Ovary (tissue), 9 donors: ENCODE measurements around the gene EPHA8. TPM values are rescaled to one million over a fixed set of nuclear protein-coding genes. Genes with fewer than 3 reads are reported as not detected.

Experiments
- DNase-seq, 5 donors: peaks; one replicate each; pipeline ENCODE4 v3.0.0-alpha.2; 2019 to 2020
- H3K27ac ChIP-seq, 2 donors: fragments of 200-600 bp; one replicate each; pipeline versions ENCODE4 v1.5.1 to v1.8.0; 2019 to 2022
- H3K27me3 ChIP-seq: fragments of 200-600 bp; one replicate; pipeline ENCODE4 v1.8.0; 2022
- H3K36me3 ChIP-seq: fragments of 200-600 bp; sonication (generic); one replicate; pipeline ENCODE4 v1.5.1; 2019
- H3K4me1 ChIP-seq: one replicate; pipeline ENCODE4 v1.8.1; 2013; ENCODE audit warnings: mild to moderate bottlenecking, moderate library complexity; ENCODE audit not compliant: insufficient read depth
- H3K4me3 ChIP-seq: fragments of 200-600 bp; sonication (generic); one replicate; pipeline ENCODE4 v1.5.1; 2017
- H3K9me3 ChIP-seq, 2 donors: fragments of 200-600 bp in 1 of 2; sonication (generic) in 1 of 2; one replicate each; pipeline versions ENCODE4 v1.5.1 to v1.8.1; 2013 to 2019; ENCODE audit warnings: mild to moderate bottlenecking in 1 of 2, moderate library complexity in 1 of 2
- CTCF ChIP-seq, 3 donors: fragments of 450-650 bp in 2 of 3; fragments of 200-600 bp in 1 of 3; IDR thresholded peaks; one replicate each; pipeline versions ENCODE4 v1.5.1 to v1.8.0; 2016 to 2022; ENCODE audit warnings: antibody characterized with exemption in 3 of 3, mild to moderate bottlenecking in 1 of 3
- EP300 ChIP-seq: sonication (generic); formaldehyde crosslinking; IDR thresholded peaks from one replicate; pipeline ENCODE4 v1.6.1; 2017; ENCODE audit warnings: antibody characterized with exemption
- POLR2A ChIP-seq: fragments of 450-650 bp; IDR thresholded peaks from one replicate; pipeline ENCODE4 v1.6.1; 2017; ENCODE audit warnings: antibody characterized with exemption, mild to moderate bottlenecking, moderate library complexity
- WGBS, 3 donors: extraction: QIAGEN DNeasy Blood & Tissue Kit in 1 of 3; methylation state at CpG; one replicate each; pipeline versions ENCODE4 v1.1.5 to v1.1.7; 2013 to 2017; 5-methylcytosine and 5-hydroxymethylcytosine counted together
- intact Hi-C, 4 donors: fragments of 100-400 bp; cut with DNase I; formaldehyde crosslinking; loops; one replicate each; pipeline versions ENCODE4 v1.11.0 to v1.15.1; 2022 to 2023
- polyA plus RNA-seq, 2 donors: library from polyadenylated mRNA; stranded (reverse); fragments of 200-250 nt in 1 of 2; fragments of 350-450 nt in 1 of 2; fragmentation: Illumina TruSeq in 1 of 2; extraction: RNeasy Lipid Tissue Mini Kit (QIAGEN cat#74804) in 1 of 2; gene quantifications; one replicate each; pipeline ENCODE4 v1.2.3, GENCODE V29; 2013 to 2014
- total RNA-seq, 7 donors: library from RNA; depleted of rRNA in 2 of 7; stranded (reverse); fragments of >200 nt in 2 of 7; fragmentation: NEBNext Ultra II Directional in 3 of 7; extraction: Animal tissue kit (Norgen Biotek cat#: 25700) in 3 of 7; gene quantifications; one replicate each; pipeline versions ENCODE4 v1.1.0 to v1.2.4, GENCODE V29; 2016 to 2023
- donor health status: DM: no; HTN: no; CAD: no; lungs with moderate emphysema.
- donor health status: DM: no; HTN: no; CAD: no.
- donor health status: Bipolar disorder and iron deficiency.
- donor health status: DM: yes; HTN: yes; CAD: no.
- donor health status: DM: no; HTN: no; CAD: no.
- donor health status: DM: yes; HTN: yes; CAD: no.

Gene EPHA8
- total and polyA plus RNA-seq, 9 donors = 0.02 TPM; not detected in 8

GRCh38 chr1:22592919-22593790, 29.9 kb downstream of the EPHA8 start:
- no peaks in the 10 kb centered on the region for H3K4me1 ChIP-seq
- H3K4me3 ChIP-seq = no peak overlapping the region
- intact Hi-C loops = no loop called here
- no peak for DNase-seq
- 38 to 60% (median 50%) methylated on average over 38 of the region's 38 CpGs for WGBS, 3 donors
- H3K9me3 ChIP-seq = no peaks in the 10 kb centered on the region
- H3K27me3 ChIP-seq = no peaks in the 10 kb centered on the region
- H3K36me3 ChIP-seq = no peaks in the 10 kb centered on the region
- TF ChIP-seq POLR2A (no peak), EP300 (no peak), CTCF (IDR thresholded peaks at IDR 0.05) (no peak)
- H3K27ac ChIP-seq = no peak overlapping the region

GRCh38 chr1:22594396-22594795, 31.1 kb downstream of the EPHA8 start:
- 78 to 85% (median 78%) methylated on average over 10 of the region's 10 CpGs for WGBS, 3 donors
- TF ChIP-seq POLR2A (no peak), EP300 (no peak), CTCF (IDR thresholded peaks at IDR 0.05) (no peak)
- no peaks in the 10 kb centered on the region for H3K27me3 ChIP-seq
- H3K4me3 ChIP-seq = no peak overlapping the region
- no peaks in the 10 kb centered on the region for H3K9me3 ChIP-seq
- H3K27ac ChIP-seq = no peak overlapping the region
- H3K4me1 ChIP-seq = no peaks in the 10 kb centered on the region
- intact Hi-C loops = no loop called here
- no peaks in the 10 kb centered on the region for H3K36me3 ChIP-seq
- DNase-seq = no peak

GRCh38 chr1:22595108-22595507, 31.8 kb downstream of the EPHA8 start:
- no peaks in the 10 kb centered on the region for H3K27me3 ChIP-seq
- no peak overlapping the region for H3K4me3 ChIP-seq
- no peak for DNase-seq
- TF ChIP-seq CTCF (IDR thresholded peaks at IDR 0.05) (no peak), POLR2A (no peak), EP300 (no peak)
- WGBS, 3 donors = 71 to 83% (median 77%) methylated on average over 6 to 7 of the region's 7 CpGs
- no peak overlapping the region for H3K27ac ChIP-seq
- intact Hi-C loops = no loop called here
- no peaks in the 10 kb centered on the region for H3K4me1 ChIP-seq
- no peaks in the 10 kb centered on the region for H3K9me3 ChIP-seq
- no peaks in the 10 kb centered on the region for H3K36me3 ChIP-seq

- Histone ChIP-seq H3K4me3 (no peak overlapping the region), H3K27me3 (no peaks in the 10 kb centered on the region), H3K4me1 (no peaks in the 10 kb centered on the region), H3K9me3 (no peaks in the 10 kb centered on the region), H3K27ac (no peak overlapping the region), H3K36me3 (no peaks in the 10 kb centered on the region)
- no peak for DNase-seq
- TF ChIP-seq EP300 (no peak), POLR2A (no peak), CTCF (IDR thresholded peaks at IDR 0.05) (no peak)
- WGBS, 3 donors = 79 to 80% (median 80%) methylated on average over 30 of the region's 30 CpGs
- intact Hi-C loops = no loop called here
Observed at GRCh38 chr1:22597301-22597965, 34.1 kb downstream of the EPHA8 start.
